Astrocyte (in vitro differentiated cells and primary cell): ENCODE results near the gene HLCS.

Experiments
- CTCF ChIP-seq: IDR thresholded peaks from 2 replicates; pipeline ENCODE4 v1.5.1; 2011; ENCODE audit warnings: low read depth, mild to moderate bottlenecking, inconsistent platforms, low read length, moderate library complexity; ENCODE audit not compliant: insufficient read depth
- EZH2 ChIP-seq: IDR thresholded peaks from 2 replicates; pipeline ENCODE4 v1.6.1; 2012; ENCODE audit warnings: mild to moderate bottlenecking, low read length, inconsistent platforms; ENCODE audit not compliant: insufficient read depth

- no peak for TF ChIP-seq CTCF
- TF ChIP-seq EZH2, result no peak
These were observed 145.5 kb downstream of the HLCS start for GRCh38 chr21:36821032-36821299.
